Right hindlimb (tissue), 1 donor: ENCODE results near the gene FNDC3B.

ENCODE experiments used
- DNase-seq: peaks from one replicate; pipeline ENCODE4 v3.0.0-alpha.2; 2018

Gene FNDC3B

GRCh38 chr3:172272698-172273097 lies 233.3 kb downstream of the FNDC3B start:
- no peak for DNase-seq

- DNase-seq, result no peak
Measured at GRCh38 chr3:172273378-172273777, 234.0 kb downstream of the FNDC3B start.

- DNase-seq, result no peak
Measured at GRCh38 chr3:172274906-172275305, 235.5 kb downstream of the FNDC3B start.

- no peak for DNase-seq
Measured at GRCh38 chr3:172275586-172275985, 236.2 kb downstream of the FNDC3B start.

GRCh38 chr3:172276103-172276502 lies 236.7 kb downstream of the FNDC3B start:
- DNase-seq, result no peak

- no peak for DNase-seq
Measured at GRCh38 chr3:172277151-172277652, 237.8 kb downstream of the FNDC3B start.

GRCh38 chr3:172279191-172279640 lies 239.8 kb downstream of the FNDC3B start:
- peak; percentile 40 for DNase-seq

- DNase-seq, result no peak
Measured at GRCh38 chr3:172279974-172280373, 240.6 kb downstream of the FNDC3B start.

- no peak for DNase-seq
Measured at GRCh38 chr3:172280406-172281051, 241.2 kb downstream of the FNDC3B start.

- no peak for DNase-seq
Measured at GRCh38 chr3:172281884-172282283, 242.5 kb downstream of the FNDC3B start.

- no peak for DNase-seq
Measured at GRCh38 chr3:172282850-172283249, 243.5 kb downstream of the FNDC3B start.

GRCh38 chr3:172283841-172284357 lies 244.5 kb downstream of the FNDC3B start:
- DNase-seq, result no peak

- no peak for DNase-seq
Measured at GRCh38 chr3:172285844-172286243, 246.5 kb downstream of the FNDC3B start.

- DNase-seq, result no peak
Measured at GRCh38 chr3:172286548-172287148, 247.3 kb downstream of the FNDC3B start.

- no peak for DNase-seq
Measured at GRCh38 chr3:172287937-172288477, 248.6 kb downstream of the FNDC3B start.

- DNase-seq, result no peak
Measured at GRCh38 chr3:172288651-172289050, 249.3 kb downstream of the FNDC3B start.

GRCh38 chr3:172289583-172289982 lies 250.2 kb downstream of the FNDC3B start:
- DNase-seq, result no peak

- no peak for DNase-seq
Measured at GRCh38 chr3:172290457-172290856, 251.1 kb downstream of the FNDC3B start.

- DNase-seq, result no peak
Measured at GRCh38 chr3:172291650-172292049, 252.3 kb downstream of the FNDC3B start.

- no peak for DNase-seq
Measured at GRCh38 chr3:172292422-172292821, 253.0 kb downstream of the FNDC3B start.

GRCh38 chr3:172293093-172293492 lies 253.7 kb downstream of the FNDC3B start:
- DNase-seq, result no peak

- DNase-seq, result no peak
Measured at GRCh38 chr3:172294223-172294806, 254.9 kb downstream of the FNDC3B start.

- no peak for DNase-seq
Measured at GRCh38 chr3:172296248-172296974, 257.0 kb downstream of the FNDC3B start.
